ENCODE measurements around the gene MRPL34.

Gene MRPL34

DNA sequence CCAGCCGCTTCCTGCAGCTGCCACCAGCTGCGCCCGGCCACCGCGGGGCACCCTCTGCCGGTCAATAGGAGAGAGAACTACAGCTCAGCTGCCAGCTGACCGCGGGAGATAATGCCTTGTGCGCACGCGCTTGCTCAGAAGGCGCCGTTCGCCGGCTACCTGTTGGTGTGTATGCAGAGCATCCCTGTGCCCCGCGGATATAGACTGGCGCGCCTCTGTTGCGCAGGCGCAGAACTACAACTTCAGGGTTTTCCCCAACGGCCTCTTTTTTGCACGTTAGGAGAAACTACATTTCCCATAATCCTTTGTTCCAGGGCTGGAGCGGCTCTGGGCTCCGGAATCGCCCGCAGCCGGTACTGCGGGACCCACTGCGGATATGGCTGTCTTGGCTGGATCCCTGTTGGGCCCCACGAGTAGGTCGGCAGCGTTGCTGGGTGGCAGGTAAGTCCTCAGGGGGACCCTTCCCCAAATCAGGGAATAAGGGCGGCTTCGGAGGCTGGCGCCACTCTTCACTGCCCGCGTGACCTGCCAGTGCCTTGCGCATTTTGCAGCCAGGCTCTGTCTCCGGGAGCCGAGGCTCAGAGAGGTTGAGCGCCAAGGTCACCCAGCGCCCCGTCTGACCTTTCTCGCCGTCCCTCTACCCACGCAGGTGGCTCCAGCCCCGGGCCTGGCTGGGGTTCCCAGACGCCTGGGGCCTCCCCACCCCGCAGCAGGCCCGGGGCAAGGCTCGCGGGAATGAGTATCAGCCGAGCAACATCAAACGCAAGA lies at the start of gene MRPL34:
Gene MRPL34, plus strand, starts transcription at position 356 of the 768 bp plus-strand sequence. Its CDS starts 21 bp downstream, at position 377.
- H3K4me2 ChIP-seq (ENCODE audit: low read length): peak within 1 kb of the TSS; percentile 58
- peaks cover 21% of the 10 kb centered on the region for H3K4me1 ChIP-seq
- peak within 1 kb of the TSS; percentile 89 for H3K4me3 ChIP-seq (ENCODE audit: low read depth, low read length)
- peak within 1 kb of the TSS; percentile 38 for H3K9ac ChIP-seq
- no peaks in the 10 kb centered on the region for H3K36me3 ChIP-seq (ENCODE audit: control insufficient read depth, insufficient read depth, low read length)
- peak within 1 kb of the TSS; percentile 83 for H2AFZ ChIP-seq
- no peaks in the 10 kb centered on the region for H3K9me3 ChIP-seq (ENCODE audit: control insufficient read depth, low read length)
- TF ChIP-seq, protein P1, sequence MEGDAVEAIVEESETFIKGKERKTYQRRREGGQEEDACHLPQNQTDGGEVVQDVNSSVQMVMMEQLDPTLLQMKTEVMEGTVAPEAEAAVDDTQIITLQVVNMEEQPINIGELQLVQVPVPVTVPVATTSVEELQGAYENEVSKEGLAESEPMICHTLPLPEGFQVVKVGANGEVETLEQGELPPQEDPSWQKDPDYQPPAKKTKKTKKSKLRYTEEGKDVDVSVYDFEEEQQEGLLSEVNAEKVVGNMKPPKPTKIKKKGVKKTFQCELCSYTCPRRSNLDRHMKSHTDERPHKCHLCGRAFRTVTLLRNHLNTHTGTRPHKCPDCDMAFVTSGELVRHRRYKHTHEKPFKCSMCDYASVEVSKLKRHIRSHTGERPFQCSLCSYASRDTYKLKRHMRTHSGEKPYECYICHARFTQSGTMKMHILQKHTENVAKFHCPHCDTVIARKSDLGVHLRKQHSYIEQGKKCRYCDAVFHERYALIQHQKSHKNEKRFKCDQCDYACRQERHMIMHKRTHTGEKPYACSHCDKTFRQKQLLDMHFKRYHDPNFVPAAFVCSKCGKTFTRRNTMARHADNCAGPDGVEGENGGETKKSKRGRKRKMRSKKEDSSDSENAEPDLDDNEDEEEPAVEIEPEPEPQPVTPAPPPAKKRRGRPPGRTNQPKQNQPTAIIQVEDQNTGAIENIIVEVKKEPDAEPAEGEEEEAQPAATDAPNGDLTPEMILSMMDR (IDR thresholded peaks at IDR 0.05): peak; percentile 96
- H3K27ac ChIP-seq: peak within 1 kb of the TSS; percentile 90
- H3K79me2 ChIP-seq: peaks cover 20% of the 10 kb centered on the region
- no peaks in the 10 kb centered on the region for H3K27me3 ChIP-seq (ENCODE audit: control insufficient read depth, insufficient read depth, low read length)

DNA sequence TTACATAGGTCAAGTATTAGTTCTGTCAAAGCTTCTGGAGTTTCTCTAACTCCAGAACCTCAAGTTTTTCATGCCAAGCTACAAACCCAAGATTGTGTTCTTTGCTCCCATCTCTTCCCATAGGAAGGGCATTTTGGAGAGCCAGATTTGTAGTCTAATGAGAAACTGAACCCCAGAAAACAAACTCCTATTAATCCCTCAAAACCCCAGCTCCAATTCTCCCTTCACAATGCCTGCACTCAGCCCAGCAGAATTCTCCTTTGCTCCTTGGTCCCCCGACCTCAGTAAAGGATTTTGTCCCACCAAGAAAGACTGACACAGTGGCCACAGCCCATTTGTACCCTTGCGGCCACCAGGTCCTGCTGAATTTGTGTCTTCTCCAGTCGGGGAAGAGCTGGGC lies 49.5 kb upstream of the MRPL34 start:
- no peaks in the 10 kb centered on the region for H3K27me3 ChIP-seq (ENCODE audit: control insufficient read depth, insufficient read depth, low read length)
- H2AFZ ChIP-seq: no peak overlapping the region
- no peak overlapping the region for H3K4me2 ChIP-seq (ENCODE audit: low read length)
- H3K9me3 ChIP-seq (ENCODE audit: control insufficient read depth, low read length): no peaks in the 10 kb centered on the region
- TF ChIP-seq, protein P1 (IDR thresholded peaks at IDR 0.05): no peak
- H3K36me3 ChIP-seq (ENCODE audit: control insufficient read depth, insufficient read depth, low read length): no peaks in the 10 kb centered on the region
- H3K9ac ChIP-seq: no peak overlapping the region
- no peaks in the 10 kb centered on the region for H3K79me2 ChIP-seq
- H3K4me3 ChIP-seq (ENCODE audit: low read depth, low read length): no peak overlapping the region
- no peaks in the 10 kb centered on the region for H3K4me1 ChIP-seq
- no peak overlapping the region for H3K27ac ChIP-seq

DNA sequence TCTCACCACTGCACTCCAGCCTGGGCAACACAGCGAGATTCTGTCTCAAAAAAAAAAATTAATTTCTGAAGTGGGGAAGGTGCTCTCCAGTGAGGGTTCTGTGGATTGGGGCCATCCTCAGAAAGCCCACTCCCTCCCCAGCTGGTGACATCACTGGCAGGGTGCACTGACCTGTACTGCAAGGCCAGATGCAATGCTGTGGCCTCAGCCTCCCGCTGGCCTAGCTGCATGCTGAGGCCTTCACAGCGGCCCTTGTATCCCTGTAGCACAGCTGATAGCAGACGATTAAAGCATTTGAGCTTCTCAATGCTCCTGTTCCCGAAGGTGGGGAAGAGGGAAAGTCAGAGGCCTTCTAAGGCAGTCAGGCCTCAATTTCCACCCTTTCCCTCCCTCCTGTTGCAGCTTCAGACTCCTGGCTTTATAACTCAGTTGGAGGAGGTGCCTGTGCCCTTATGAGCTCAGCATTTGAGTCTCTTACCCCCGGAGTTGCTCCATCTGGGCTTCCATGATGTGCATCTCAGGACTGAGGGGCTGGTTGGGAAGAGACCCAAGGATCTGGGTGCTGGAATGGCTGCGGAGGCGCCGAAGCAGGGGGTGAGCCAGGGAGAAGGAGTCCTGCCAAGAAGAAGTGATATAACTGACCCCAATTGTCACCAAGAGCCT lies 46.4 kb upstream of the MRPL34 start:
- no peaks in the 10 kb centered on the region for H3K4me1 ChIP-seq

DNA sequence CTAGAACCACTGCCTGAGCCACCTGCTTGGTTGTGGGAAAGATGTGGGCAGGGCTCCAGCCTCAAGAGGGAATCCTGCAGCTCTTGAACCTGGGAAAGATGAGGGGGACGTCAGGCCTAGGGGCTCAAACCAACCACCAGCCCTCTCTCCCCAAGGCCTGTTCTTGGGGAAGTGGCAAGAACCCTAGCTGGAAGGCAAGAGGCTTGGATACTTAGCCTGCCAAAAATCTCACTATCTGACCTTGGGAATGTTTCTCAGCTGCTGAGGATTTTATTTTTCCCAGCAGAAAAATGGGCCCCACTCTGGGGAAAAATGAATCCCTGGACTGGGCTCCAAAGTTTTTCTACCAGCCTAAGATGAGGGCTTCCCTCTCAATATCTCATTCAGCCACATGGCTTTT lies 45.7 kb upstream of the MRPL34 start:
- Histone ChIP-seq H3K27ac (no peak overlapping the region), H3K27me3 (ENCODE audit: control insufficient read depth, insufficient read depth, low read length) (no peaks in the 10 kb centered on the region), H3K4me3 (ENCODE audit: low read depth, low read length) (no peak overlapping the region)

More for the DNA sequence above, 46.4 kb upstream of the MRPL34 start:
- Histone ChIP-seq H3K9ac (no peak overlapping the region), H3K27me3 (ENCODE audit: control insufficient read depth, insufficient read depth, low read length) (no peaks in the 10 kb centered on the region), H3K4me2 (ENCODE audit: low read length) (no peak overlapping the region), H3K27ac (no peak overlapping the region), H3K36me3 (ENCODE audit: control insufficient read depth, insufficient read depth, low read length) (no peaks in the 10 kb centered on the region), H2AFZ (no peak overlapping the region), H3K9me3 (ENCODE audit: control insufficient read depth, low read length) (no peaks in the 10 kb centered on the region), H3K79me2 (no peaks in the 10 kb centered on the region), H3K4me3 (ENCODE audit: low read depth, low read length) (no peak overlapping the region)
- TF ChIP-seq, protein P1 (IDR thresholded peaks at IDR 0.05): no peak

More for the DNA sequence above, 45.7 kb upstream of the MRPL34 start:
- no peak overlapping the region for H3K4me2 ChIP-seq (ENCODE audit: low read length)
- H3K9ac ChIP-seq: no peak overlapping the region
- no peak overlapping the region for H2AFZ ChIP-seq
- H3K4me1 ChIP-seq: no peaks in the 10 kb centered on the region
- H3K36me3 ChIP-seq (ENCODE audit: control insufficient read depth, insufficient read depth, low read length): no peaks in the 10 kb centered on the region
- no peaks in the 10 kb centered on the region for H3K9me3 ChIP-seq (ENCODE audit: control insufficient read depth, low read length)
- H3K79me2 ChIP-seq: no peaks in the 10 kb centered on the region
- TF ChIP-seq, protein P1 (IDR thresholded peaks at IDR 0.05): no peak

Measured in parathyroid adenoma (tissue), 2 donors.